Effector memory CD8-positive, alpha-beta T cell (primary cell): ENCODE results near the gene HMGXB3.

Source experiments
- ATAC-seq: fragments of 150-1000 bp; cut with Tn5 transposase; replicated peaks from 2 replicates; pipeline ENCODE4 v1.10.0; 2021; ENCODE audit warnings: mild to moderate bottlenecking, moderate library complexity
- DNase-seq, 3 experiments: peaks; one replicate each; pipeline ENCODE4 v3.0.0; 2021
- H3K27ac Mint-ChIP-seq, 2 donors: one replicate each; pipeline ENCODE4 v1.8.0; 2022; ENCODE audit warnings: mild to moderate bottlenecking in 2 of 2, mixed read lengths in 2 of 2, moderate library complexity in 2 of 2
- H3K27me3 Mint-ChIP-seq, 2 donors: one replicate each; pipeline ENCODE4 v1.8.0; 2022; ENCODE audit warnings: mixed read lengths in 2 of 2
- H3K36me3 Mint-ChIP-seq: one replicate; pipeline ENCODE4 v1.8.0; 2022; ENCODE audit warnings: mild to moderate bottlenecking, moderate library complexity, mixed read lengths; ENCODE audit not compliant: insufficient read depth
- H3K4me1 Mint-ChIP-seq, 2 donors: one replicate each; pipeline ENCODE4 v1.8.0; 2022; ENCODE audit warnings: low read depth in 2 of 2, mixed read lengths in 2 of 2
- H3K4me3 Mint-ChIP-seq, 2 donors: one replicate each; pipeline ENCODE4 v1.8.0; 2022; ENCODE audit warnings: mild to moderate bottlenecking in 2 of 2, mixed read lengths in 2 of 2, moderate library complexity in 2 of 2
- H3K9me3 Mint-ChIP-seq, 2 donors: one replicate each; pipeline ENCODE4 v1.8.0; 2022; ENCODE audit warnings: mixed read lengths in 2 of 2
- total RNA-seq, 9 experiments: gene quantifications; one replicate each; lab custom pipeline; 2026; lab: John Stamatoyannopoulos, UW

Gene HMGXB3, protein sequence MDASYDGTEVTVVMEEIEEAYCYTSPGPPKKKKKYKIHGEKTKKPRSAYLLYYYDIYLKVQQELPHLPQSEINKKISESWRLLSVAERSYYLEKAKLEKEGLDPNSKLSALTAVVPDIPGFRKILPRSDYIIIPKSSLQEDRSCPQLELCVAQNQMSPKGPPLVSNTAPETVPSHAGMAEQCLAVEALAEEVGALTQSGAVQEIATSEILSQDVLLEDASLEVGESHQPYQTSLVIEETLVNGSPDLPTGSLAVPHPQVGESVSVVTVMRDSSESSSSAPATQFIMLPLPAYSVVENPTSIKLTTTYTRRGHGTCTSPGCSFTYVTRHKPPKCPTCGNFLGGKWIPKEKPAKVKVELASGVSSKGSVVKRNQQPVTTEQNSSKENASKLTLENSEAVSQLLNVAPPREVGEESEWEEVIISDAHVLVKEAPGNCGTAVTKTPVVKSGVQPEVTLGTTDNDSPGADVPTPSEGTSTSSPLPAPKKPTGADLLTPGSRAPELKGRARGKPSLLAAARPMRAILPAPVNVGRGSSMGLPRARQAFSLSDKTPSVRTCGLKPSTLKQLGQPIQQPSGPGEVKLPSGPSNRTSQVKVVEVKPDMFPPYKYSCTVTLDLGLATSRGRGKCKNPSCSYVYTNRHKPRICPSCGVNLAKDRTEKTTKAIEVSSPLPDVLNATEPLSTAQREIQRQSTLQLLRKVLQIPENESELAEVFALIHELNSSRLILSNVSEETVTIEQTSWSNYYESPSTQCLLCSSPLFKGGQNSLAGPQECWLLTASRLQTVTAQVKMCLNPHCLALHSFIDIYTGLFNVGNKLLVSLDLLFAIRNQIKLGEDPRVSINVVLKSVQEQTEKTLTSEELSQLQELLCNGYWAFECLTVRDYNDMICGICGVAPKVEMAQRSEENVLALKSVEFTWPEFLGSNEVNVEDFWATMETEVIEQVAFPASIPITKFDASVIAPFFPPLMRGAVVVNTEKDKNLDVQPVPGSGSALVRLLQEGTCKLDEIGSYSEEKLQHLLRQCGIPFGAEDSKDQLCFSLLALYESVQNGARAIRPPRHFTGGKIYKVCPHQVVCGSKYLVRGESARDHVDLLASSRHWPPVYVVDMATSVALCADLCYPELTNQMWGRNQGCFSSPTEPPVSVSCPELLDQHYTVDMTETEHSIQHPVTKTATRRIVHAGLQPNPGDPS (N-terminal part only)
- 70.8 to 131 (median 95.5) reads per million in 9 experiments for total RNA-seq

DNA sequence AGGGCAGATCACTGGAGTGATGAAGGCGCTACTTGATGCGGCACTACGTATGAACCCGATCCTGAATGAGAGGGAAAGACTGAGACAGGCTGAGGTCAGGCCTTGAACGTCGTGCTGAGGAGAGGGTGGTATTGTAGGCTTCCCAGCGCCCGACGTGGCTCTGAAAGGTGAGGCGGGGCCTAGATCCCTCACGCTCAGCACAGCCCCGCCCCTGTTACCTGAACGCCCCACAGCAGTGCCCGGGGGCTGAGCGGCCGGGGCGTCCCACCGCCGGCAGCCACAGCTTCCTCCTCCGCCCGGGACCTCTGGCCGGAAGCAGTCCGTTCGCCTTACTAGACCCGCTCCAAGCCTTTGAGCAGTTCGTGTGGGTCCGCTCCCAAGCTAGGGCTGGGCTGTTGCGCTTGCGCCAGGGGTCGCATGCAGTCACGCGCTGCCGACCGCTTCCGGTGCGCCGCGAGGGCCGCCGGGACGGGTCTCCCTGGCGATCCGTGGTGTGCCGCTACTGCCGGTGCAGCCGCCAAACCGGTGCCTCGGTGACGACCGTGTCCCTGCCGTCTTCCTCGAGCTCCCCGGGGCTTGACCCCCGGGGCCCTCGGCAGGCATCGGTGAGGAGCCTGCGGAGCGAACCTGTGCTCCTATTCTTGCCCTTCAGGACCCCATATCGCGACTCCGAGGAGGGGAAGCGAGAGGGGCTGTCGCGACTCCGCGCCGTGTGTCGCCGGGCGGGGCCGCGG, at the start of gene HMGXB3, which contains the start of gene TIGD6:
HMGXB3 (plus strand) TSS at position 484 of the 734 bp plus-strand sequence. CDS start 4,114 bp downstream, outside the sequence.
TIGD6 (minus strand) TSS at position 399 of the 734 bp plus-strand sequence. CDS start 4,306 bp downstream, outside the sequence.
- peak; percentile 74 for ATAC-seq
- H3K36me3 Mint-ChIP-seq: peaks cover 28% of the 10 kb centered on the region
- peak within 1 kb of the TSS; percentile 69 to 85 for H3K27ac Mint-ChIP-seq
- peak; percentile 74 to 80 (median 76) for DNase-seq
- H3K27me3 Mint-ChIP-seq: no peaks in the 10 kb centered on the region
- H3K9me3 Mint-ChIP-seq: no peaks in the 10 kb centered on the region
- H3K4me3 Mint-ChIP-seq: peak within 1 kb of the TSS; percentile 85 to 88
- peaks cover 21 to 41% of the 10 kb centered on the region in 2 donors for H3K4me1 Mint-ChIP-seq

DNA sequence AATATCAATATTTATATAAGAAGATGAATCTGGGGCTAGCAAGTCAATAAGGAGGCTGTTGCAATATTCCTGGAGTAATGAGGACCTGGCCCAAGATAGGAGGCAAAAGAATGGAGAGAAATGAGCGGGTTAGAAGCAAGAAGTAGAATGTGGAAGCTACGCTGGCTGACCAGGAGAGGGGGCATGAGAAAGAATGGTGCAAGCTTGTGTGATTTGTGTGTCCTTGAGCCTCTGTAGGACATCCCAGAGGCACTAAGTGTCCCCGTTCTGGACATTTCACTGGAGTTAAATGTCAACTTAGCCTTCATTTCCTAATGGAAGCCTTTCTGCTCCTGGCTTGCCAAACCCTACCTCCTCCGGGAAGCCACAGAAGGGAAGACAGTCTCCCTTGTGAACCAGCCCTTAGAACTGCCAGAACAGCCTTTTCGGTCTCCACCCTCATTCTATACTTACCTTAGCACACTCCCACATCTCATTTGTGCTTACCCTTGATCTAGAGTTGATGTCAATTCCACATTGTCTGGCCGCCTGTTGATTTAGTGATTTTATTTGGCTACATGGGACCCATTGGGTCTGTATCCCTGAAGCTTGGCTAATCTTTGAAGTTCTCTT, 49.3 kb upstream of the HMGXB3 start:
- Mint-ChIP-seq H3K27ac (no peak overlapping the region), H3K9me3 (no peaks in the 10 kb centered on the region), H3K36me3 (no peaks in the 10 kb centered on the region), H3K4me3 (no peak overlapping the region), H3K4me1 (no peaks in the 10 kb centered on the region), H3K27me3 (peaks cover 35 to 49% of the 10 kb centered on the region in 2 donors)
- ATAC-seq (no peak), DNase-seq (no peak)

DNA sequence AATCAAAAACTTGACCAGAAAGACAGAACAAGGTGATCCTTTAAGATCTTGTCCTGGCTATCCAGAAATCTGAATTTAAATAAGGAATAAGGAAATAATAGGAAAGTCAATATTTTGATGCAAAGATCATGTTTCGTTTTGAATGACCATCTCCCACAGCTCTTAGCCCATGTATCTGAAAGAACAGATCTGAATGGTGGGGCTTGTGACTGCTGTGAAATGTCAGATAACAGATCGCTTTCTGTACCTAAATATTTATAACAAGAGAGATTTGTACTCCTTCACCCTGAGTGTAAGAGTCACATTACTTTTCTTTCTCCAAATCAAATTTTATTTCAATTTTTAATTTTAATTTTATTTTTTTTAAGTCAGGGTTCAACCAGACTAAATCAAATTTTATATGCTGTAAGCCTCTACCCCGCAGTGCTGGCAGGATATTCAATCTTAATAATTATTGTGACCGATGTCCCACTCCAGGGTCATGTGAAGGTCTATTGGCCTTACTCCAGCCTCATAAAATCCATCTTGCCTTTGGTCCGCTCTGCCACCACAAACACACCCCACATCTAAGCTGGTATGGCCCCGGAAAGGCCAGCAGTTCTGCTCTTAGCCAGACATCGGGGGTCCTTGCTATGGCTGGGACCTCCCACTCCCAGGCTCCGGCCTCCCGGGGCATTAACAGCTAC, 47.0 kb upstream of the HMGXB3 start:
- H3K4me1 Mint-ChIP-seq: no peaks in the 10 kb centered on the region
- H3K27me3 Mint-ChIP-seq: peaks cover 22 to 30% of the 10 kb centered on the region in 2 donors
- H3K4me3 Mint-ChIP-seq: no peak overlapping the region
- no peak for DNase-seq
- no peaks in the 10 kb centered on the region for H3K9me3 Mint-ChIP-seq
- ATAC-seq: no peak
- H3K36me3 Mint-ChIP-seq: no peaks in the 10 kb centered on the region
- H3K27ac Mint-ChIP-seq: no peak overlapping the region

DNA sequence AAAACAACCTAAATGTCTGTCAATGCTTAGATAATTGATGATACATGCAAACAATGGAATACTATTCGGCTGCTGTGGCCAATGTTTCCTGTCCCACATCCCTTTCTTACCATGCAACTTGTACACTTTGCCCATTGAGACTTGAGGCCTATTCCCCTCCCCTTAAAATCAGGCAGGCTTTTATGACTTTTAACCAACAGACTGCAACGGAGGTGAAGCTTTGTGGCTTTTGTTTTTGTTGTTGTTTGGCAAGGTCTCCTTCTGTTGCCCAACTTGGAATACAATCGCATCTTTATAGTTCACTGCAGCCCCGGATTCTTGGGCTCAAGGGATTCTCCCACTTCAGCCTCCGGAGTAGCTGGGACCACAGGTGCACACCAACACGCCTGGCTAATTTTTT, 45.7 kb upstream of the HMGXB3 start:
- H3K4me1 Mint-ChIP-seq: peaks cover 6 to 9% of the 10 kb centered on the region in 2 donors
- peaks cover 10 to 18% of the 10 kb centered on the region in 2 donors for H3K27me3 Mint-ChIP-seq
- H3K9me3 Mint-ChIP-seq: no peaks in the 10 kb centered on the region
- H3K4me3 Mint-ChIP-seq: no peak overlapping the region
- DNase-seq (no peak), ATAC-seq (no peak)
- no peak overlapping the region for H3K27ac Mint-ChIP-seq
- no peaks in the 10 kb centered on the region for H3K36me3 Mint-ChIP-seq

DNA sequence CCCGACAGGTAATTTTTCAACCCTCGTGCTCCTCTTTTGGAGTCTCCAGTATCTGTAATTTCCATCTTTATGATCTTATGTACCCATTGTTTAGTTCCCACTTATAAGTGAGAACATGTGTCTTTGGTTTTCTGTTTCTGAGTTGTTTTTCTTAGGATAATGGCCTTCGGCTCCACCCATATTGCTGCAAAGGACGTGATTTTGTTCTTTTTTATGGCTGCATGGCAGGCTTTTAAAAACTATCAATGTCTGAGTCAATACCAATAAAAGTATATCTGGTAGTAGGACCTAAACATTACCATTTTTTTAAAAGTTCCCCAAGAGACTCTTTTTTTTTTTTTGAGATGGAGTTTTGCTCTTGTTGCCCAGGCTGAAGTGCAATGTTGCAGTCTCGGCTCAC, 43.9 kb upstream of the HMGXB3 start:
- no peak overlapping the region for H3K4me3 Mint-ChIP-seq
- DNase-seq: no peak
- H3K27ac Mint-ChIP-seq: no peak overlapping the region
- ATAC-seq: no peak
- H3K4me1 Mint-ChIP-seq: peaks cover 20 to 22% of the 10 kb centered on the region in 2 donors
- H3K9me3 Mint-ChIP-seq: no peaks in the 10 kb centered on the region
- peaks cover 4% of the 10 kb centered on the region in 2 donors for H3K27me3 Mint-ChIP-seq
- peaks cover 3% of the 10 kb centered on the region for H3K36me3 Mint-ChIP-seq

DNA sequence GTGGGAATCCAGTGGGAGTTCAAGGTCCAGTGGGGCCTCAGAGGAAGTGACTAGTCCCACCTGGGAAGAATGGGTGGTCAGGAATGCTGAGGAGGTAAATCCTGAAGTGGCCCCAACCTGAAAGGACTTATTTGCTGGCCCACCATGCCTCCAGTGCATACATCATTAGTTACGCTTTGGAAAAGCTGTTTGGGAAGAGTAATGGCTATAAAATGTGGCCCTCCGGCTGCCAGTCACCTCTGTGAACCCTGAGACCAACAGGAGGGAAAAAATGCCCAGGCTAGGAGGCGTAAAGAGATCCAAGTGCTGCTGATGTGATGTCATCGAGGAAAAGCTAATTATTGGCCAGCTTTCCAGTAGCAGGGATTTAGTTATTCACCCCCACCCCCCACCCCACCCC, 42.7 kb upstream of the HMGXB3 start:
- Mint-ChIP-seq H3K27ac (no peak overlapping the region), H3K4me1 (peaks cover 25 to 28% of the 10 kb centered on the region in 2 donors), H3K9me3 (no peaks in the 10 kb centered on the region), H3K4me3 (no peak overlapping the region), H3K36me3 (peaks cover 3% of the 10 kb centered on the region), H3K27me3 (no peaks in the 10 kb centered on the region)
- ATAC-seq (no peak), DNase-seq (no peak)

DNA sequence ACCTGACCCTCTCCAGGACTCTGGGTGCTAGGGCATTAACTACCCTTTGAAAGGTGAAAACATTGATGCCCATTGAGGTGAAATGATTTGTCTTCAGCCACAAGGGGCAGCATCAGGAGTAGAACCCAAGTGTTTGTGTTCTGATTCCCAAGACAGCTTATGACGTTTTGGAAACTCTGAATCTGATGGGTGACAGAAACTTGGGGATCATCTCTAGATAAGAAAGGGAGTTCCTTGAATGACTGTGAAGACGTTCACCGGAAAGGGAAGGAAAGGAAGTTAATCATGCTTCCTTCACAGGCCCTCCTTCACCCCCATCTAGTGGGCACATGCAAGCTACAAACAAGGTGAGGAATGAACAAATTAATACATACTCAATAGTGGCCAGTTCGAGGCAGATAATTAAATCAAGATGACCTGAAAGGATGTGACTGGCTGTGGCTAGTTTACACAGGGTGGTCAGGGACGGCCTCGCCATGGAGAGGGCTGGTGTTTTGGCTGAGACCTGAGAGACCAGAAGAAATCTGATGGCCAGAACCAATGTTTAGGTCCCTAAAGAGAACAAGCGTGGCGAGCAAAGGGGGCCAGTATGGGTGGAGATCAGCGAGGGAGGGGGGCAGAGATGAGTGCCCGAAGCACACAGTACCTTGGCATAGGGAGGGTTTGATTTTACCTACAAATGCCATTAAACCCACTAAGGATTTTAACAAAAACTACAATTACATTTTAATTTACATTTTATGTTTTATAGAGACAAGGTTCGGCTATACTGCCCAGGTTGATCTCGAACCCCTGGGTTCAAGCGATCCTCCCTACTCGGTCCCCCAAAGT, 40.9 kb upstream of the HMGXB3 start:
- Mint-ChIP-seq H3K27me3 (no peaks in the 10 kb centered on the region), H3K4me1 (peaks cover 25 to 28% of the 10 kb centered on the region in 2 donors), H3K9me3 (no peaks in the 10 kb centered on the region), H3K4me3 (peak overlapping the region; percentile 90 to 91), H3K36me3 (peaks cover 3% of the 10 kb centered on the region), H3K27ac (peak overlapping the region; percentile 93 to 94)
- peak; percentile 1 for ATAC-seq
- DNase-seq: peak; percentile 5 to 14 (median 6)

DNA sequence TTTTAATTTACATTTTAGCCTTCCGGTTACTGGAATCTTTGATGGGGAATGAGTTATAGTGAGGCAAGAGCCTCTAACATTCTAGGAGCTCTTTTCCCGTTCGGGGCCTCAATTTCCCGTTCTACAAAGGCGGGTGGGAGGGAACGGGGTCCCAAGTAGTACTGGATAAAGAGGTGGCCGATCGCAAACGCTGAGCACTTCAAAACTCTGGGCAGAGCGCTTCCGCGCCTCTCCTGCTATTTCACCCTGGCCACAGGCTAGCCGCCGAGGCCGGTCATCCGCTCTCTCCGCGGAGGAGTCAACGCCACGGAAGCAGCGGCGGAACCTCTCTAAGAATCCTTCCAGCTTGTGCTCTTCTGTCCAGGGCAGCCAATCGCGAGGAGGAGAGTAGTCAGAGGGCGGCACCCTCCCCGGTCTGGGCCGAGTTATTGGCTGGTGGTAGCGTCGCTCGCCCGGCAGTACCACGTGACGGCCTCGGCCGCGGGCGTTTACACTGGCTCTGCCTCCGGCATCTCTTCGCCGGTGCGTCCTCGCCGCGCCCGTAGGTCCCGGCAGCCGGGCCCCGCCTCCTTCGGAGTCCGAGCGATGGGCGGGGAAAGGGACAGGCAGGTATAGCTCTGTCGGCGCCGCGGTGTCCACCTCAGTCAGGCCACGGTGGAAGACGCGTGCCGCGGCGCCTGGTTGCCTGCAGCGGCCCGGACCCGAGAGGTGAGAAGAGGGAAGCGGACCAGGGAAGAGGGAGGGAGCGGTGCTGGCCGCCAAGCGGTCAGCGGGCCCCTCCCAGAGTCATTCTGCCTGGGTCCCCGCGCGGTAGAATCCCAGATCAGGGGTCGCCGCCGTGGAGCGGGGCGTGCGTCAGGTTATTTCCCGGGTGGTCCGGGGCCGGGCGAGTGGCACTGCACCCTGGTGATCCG, 40.0 kb upstream of the HMGXB3 start, which contains the start of gene SLC26A2:
SLC26A2 (plus strand) TSS at position 487 of the 914 bp plus-strand sequence. CDS start 16,895 bp downstream, outside the sequence.
- Mint-ChIP-seq H3K27ac (peak within 1 kb of the TSS; percentile 93 to 94), H3K4me1 (peaks cover 25 to 28% of the 10 kb centered on the region in 2 donors)

DNA sequence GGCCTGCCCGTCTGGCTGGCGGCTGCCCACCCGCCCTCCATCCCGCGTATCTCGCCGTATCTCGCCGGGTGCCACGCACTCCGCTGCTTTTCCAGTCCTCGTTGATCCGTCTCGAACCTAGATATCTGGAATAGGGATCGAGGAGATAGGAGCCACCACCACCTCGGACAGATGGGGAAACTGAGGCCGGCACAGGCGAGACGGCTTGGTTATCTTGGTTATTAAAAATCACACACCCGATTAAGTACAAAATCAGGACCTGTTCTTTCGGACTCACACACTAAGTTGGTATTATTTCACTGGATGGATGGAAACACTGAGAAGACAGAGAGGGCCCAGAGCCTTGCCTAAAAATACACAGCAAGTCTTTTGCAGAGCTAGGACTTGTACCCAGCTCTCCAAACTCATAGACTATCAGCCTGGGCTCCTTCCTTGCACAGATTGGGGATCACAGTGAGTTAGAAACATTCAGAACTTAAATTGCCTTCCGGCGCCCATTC, 39.3 kb upstream of the HMGXB3 start:
- H3K27ac Mint-ChIP-seq: peak overlapping the region; percentile 93 to 94
- DNase-seq (peak in 1 of 3 experiments; percentile 6), ATAC-seq (no peak)
- no peaks in the 10 kb centered on the region for H3K27me3 Mint-ChIP-seq
- H3K4me3 Mint-ChIP-seq: peak overlapping the region; percentile 90 to 91
- H3K36me3 Mint-ChIP-seq: peaks cover 3% of the 10 kb centered on the region
- H3K9me3 Mint-ChIP-seq: no peaks in the 10 kb centered on the region
- peaks cover 25 to 28% of the 10 kb centered on the region in 2 donors for H3K4me1 Mint-ChIP-seq

More for the DNA sequence above, 40.0 kb upstream of the HMGXB3 start, which contains the start of gene SLC26A2:
- H3K27me3 Mint-ChIP-seq: no peaks in the 10 kb centered on the region
- H3K36me3 Mint-ChIP-seq: peaks cover 3% of the 10 kb centered on the region
- H3K9me3 Mint-ChIP-seq: no peaks in the 10 kb centered on the region
- DNase-seq (peak; percentile 88 to 89 (median 89)), ATAC-seq (peak; percentile 97)
- H3K4me3 Mint-ChIP-seq: peak within 1 kb of the TSS; percentile 90 to 91

DNA sequence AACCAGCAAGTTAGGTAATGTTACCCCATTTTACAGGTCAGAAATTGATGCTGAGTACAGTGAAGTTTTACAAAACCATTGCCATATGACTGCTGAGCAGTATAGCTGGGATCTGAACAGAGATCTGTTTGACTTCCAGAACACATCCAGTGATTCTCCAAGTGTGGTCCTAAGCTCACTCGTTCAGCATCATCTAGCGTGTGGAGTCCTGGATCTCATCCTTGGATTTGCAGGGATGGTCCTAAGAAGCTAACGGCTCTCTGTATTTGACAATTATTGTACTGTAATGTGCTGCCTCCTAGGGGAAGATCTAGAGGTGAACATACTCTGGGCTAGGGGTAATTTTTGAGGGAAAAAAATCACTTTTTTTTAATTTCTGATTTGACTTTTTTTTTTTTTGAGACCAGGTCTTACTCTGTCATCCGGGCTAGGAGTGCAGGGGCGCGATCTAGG, 38.6 kb upstream of the HMGXB3 start:
- Mint-ChIP-seq H3K9me3 (no peaks in the 10 kb centered on the region), H3K27me3 (no peaks in the 10 kb centered on the region), H3K27ac (peak overlapping the region in 1 of 2 donors; percentile 94), H3K4me3 (peak overlapping the region; percentile 90 to 91), H3K4me1 (peaks cover 25 to 28% of the 10 kb centered on the region in 2 donors), H3K36me3 (peaks cover 3% of the 10 kb centered on the region)
- no peak for ATAC-seq
- no peak for DNase-seq
